Panc1 (cell line): Measurements from ENCODE around the gene PLXNA2.

Experiments
- CTCF ChIP-seq: fragments of 450-650 bp; IDR thresholded peaks from 2 replicates; pipeline ENCODE4 v1.5.1; 2017; ENCODE audit warnings: mild to moderate bottlenecking
- POLR2AphosphoS5 ChIP-seq: IDR thresholded peaks from 2 replicates; pipeline ENCODE4 v1.6.1; 2012; ENCODE audit warnings: mild to moderate bottlenecking, low read depth, low read length, moderate library complexity
- SIN3A ChIP-seq: IDR thresholded peaks from 2 replicates; pipeline ENCODE4 v1.6.1; 2012; ENCODE audit warnings: low read depth, mild to moderate bottlenecking, low read length, moderate library complexity, borderline replicate concordance; ENCODE audit not compliant: insufficient read depth
- TCF7L2 ChIP-seq: IDR thresholded peaks from 2 replicates; pipeline ENCODE4 v1.6.1; 2011; ENCODE audit warnings: mild to moderate bottlenecking, low read depth, low read length, inconsistent platforms
- TF ChIP-seq, protein P1 (sequence below), 2 experiments: IDR thresholded peaks; 2 replicates each; pipeline ENCODE4 v1.6.1; 2011 to 2012; ENCODE audit warnings: low read depth in 2 of 2, control low read depth in 1 of 2, low read length in 1 of 2, mild to moderate bottlenecking in 1 of 2, moderate library complexity in 1 of 2; ENCODE audit not compliant: insufficient read depth in 1 of 2

DNA sequence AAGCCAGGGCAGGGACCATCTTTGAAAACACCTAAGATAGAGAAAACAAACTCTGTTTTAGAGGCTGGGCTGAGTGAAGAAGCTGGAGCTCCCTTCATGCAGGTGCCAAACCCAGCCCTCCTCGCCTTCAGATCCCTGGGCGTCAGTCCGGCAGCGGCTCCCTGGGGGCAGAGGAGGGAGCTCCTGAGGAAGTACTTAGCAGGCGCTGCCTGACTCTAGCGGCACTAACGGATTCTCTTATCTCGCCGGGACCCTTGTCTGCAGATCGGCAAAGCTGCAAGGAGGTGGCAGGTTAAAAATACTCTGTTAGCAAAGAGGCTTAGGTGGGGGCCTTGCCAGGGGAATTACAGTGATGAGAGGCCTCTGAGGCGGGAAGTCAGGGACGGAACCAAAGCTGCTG, 79.6 kb downstream of the PLXNA2 start:
- TF ChIP-seq POLR2AphosphoS5 = no peak
- no peak for TF ChIP-seq CTCF
- no peak for TF ChIP-seq TCF7L2
- TF ChIP-seq, protein P1, sequence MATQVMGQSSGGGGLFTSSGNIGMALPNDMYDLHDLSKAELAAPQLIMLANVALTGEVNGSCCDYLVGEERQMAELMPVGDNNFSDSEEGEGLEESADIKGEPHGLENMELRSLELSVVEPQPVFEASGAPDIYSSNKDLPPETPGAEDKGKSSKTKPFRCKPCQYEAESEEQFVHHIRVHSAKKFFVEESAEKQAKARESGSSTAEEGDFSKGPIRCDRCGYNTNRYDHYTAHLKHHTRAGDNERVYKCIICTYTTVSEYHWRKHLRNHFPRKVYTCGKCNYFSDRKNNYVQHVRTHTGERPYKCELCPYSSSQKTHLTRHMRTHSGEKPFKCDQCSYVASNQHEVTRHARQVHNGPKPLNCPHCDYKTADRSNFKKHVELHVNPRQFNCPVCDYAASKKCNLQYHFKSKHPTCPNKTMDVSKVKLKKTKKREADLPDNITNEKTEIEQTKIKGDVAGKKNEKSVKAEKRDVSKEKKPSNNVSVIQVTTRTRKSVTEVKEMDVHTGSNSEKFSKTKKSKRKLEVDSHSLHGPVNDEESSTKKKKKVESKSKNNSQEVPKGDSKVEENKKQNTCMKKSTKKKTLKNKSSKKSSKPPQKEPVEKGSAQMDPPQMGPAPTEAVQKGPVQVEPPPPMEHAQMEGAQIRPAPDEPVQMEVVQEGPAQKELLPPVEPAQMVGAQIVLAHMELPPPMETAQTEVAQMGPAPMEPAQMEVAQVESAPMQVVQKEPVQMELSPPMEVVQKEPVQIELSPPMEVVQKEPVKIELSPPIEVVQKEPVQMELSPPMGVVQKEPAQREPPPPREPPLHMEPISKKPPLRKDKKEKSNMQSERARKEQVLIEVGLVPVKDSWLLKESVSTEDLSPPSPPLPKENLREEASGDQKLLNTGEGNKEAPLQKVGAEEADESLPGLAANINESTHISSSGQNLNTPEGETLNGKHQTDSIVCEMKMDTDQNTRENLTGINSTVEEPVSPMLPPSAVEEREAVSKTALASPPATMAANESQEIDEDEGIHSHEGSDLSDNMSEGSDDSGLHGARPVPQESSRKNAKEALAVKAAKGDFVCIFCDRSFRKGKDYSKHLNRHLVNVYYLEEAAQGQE (IDR thresholded peaks at IDR 0.05; ENCODE audit: insufficient read depth in 1 of 2, low read depth in 2 of 2, low read length in 1 of 2) = no peak
- TF ChIP-seq SIN3A = no peak
